GM19240 (cell line): ENCODE measurements around the gene RBBP8NL.
"Not testable (repeated sequence)": the region's sequence is repeated elsewhere in the genome, so short reads cannot be mapped to it uniquely, and the experiment has no call there.

Experiments
- DNase-seq: peaks from one replicate; pipeline ENCODE4 v3.0.0; 2011; ENCODE audit warnings: low spot score; ENCODE audit not compliant: insufficient read length

RBBP8NL gene

DNA sequence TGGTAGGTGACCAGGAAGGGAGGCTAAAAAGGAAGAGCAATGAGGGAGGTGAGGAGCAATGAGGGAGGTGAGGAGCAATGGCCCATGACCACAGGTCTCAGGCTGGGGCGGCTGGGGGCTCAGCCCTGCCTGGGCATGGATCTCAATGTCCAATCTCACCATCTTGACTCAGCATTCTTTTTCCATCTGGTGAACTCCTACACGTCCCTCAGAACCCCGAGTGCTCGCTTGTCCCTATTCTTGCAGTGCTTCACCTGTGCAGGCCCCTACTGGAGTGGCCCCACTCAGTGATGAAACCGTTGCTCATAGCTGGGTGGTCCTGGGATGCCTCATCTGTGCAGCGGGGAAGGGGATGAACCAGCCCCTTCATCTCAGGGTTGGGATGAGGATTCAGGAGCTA lies 16.9 kb upstream of the RBBP8NL start:
- no peak for DNase-seq

DNA sequence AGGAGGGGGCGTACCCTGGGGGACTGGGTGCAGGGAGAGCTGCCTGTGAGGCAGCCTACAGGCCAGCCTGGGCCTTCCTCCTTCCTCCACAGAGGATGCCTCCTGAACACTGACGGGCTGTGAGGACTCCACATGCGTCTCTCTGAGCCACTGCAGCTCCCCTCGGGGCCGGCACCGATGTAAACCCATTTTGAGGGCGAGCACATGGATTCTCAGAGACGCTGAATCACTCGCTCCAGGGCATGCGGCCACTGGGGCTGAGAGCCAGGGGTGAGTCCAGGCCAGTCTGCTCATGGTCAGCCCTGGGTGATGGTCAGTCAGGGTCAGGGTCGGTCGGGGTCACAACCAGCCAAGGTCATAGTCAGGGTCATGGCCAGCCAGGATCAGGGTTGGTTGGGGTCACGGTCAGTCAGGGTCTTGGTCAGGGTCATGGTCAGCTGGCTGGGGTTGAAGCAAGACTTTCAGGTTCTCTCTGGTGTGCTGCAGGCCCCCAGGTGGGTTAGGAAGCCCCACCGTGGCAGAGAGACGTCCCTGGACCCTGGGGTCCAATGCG lies 14.7 kb upstream of the RBBP8NL start:
- no peak for DNase-seq

DNA sequence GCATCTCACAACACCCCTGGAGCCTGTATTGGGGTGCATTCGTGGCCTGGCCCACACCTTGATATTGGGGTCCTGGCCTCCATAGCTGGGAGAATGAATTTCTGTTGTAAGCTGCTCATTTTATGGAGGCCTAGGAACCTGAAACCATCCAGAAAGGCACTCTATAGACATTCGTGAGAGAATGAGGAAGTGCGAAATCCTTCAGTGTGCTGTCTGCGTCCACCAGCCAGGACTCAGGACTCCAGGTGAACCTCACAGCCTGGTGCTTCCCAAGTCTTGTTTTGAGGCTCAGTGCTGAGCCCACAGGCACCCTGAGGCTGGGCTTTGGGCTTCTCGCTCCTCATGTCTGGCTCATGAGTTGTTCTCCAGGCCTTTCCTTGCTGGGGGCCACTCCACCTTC lies 11.9 kb upstream of the RBBP8NL start:
- no peak for DNase-seq

DNA sequence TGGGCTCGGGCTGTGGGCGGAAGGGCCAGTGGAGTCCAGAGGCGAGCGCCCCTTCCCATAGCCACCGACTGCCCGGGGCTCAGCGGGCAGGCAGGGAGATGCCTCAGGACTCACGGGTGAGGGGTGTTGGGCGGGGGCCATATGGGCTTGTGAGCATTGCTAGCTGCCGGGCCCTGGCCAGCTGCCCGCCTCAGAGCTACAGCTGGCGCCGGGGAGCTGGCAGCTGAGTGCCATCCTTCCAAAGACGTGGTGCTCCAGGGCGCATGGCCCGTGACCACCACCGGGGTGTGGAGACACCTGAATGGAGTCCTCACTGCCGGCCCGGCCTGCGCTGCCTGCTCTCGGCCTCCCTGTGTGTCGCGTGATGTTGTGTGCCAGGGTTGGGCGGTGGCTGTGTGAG lies 10.6 kb upstream of the RBBP8NL start:
- no peak for DNase-seq

DNA sequence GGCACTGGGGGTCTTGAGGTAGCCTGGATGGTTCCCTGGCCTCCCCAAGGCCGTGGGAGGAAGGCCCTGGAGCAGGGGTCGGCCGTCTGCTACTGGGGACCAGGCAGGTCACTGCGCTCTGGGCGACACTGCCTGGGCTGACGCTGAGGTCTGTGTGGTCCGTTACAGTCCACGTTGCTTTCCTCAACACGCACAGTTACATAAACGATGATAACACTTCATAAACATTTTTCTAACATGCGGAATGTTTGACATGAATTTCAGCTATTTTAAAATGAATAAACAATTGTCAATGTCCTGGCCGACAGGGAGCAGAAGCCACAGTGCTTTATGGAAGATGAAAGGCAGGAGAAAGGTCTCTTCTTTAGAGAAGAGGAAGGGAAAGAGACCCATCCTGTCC lies 10.2 kb upstream of the RBBP8NL start:
- DNase-seq = no peak

DNA sequence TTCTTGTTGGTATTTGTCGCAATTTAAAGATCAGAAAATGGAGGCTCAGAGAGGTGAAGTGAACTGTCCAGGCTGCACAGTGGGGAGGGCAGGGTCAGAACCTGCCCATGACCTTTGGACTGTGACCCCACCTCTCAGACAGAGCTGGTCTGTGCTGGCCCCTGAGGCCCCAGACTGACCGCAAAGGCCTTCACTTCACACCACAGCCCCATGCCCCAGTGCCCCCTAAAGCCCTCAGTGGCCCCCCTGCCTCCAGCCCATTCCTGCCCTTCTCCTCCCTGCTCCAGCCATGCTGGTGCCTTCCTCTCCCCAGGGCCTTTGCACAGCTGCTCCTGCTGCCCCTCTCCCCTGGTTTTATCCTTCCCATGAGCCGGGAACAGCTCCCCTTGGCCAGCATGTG lies 9.4 kb upstream of the RBBP8NL start:
- no peak for DNase-seq

DNA sequence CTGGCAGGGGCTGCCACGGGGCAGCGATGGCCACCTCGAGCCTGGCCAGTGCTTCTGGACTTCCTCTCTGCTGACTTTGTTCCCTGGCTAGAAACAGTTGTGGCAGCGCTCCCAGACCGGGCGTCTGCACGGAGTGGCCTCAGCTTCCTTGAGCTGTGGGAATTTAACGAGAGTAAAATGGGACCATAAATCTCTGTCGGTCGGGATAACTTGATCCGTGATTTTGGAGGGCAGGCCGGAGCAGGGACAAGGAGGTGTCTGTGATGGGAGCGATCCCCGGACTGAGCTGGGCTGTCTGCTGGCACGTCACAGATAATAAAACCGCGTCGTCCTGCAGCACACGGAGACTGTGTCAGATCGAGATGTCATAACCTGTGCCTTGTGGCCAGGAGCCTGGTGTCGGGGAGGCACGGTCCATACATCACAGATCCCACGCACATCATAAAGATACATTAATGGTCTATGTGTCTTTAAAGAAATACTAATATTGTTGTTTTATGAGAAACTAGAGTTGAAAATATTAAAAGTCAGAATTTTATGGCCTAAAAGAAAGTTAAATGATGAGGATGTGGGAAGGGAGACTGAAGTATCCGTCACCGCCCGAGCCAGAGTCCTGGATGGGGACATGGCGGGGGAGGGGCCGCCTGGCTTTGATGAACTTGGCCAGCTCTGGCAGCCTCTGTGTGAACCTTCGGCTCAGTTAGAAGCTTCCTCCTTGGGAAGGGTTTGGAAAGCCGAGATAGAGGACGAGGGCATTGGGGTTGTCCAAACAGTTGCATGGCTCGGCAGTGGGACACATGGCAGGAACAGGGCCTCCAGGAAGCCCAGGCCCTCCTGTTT lies 6.5 kb upstream of the RBBP8NL start:
- no peak for DNase-seq

DNA sequence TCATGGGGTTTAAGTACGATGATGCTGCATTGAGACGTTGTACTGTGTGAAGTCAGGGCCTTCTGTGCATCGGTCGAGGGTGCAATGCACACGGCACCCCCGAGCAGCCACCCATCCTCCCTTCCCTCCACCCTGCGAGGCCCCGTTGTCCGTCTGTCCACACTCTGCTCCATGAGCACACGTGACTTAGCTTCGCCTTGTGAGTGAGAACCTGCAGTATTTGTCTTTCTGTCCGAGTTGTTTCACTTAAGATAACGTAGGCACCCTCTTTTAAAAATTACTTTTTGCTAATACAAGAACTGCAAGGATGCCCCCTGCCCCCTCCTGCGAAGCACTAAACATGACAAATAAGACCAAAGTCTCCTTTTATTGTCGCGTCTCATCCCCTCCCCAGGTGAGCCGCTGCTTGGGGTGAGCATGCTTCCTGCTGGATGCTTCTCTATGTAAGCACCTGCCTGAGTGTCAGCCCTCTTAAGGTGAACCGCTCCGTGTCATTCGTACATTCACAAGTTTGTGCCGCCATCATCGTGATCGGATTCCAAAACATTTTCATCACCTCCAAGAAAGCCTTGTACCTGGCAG lies 3.6 kb upstream of the RBBP8NL start:
- no peak for DNase-seq

DNA sequence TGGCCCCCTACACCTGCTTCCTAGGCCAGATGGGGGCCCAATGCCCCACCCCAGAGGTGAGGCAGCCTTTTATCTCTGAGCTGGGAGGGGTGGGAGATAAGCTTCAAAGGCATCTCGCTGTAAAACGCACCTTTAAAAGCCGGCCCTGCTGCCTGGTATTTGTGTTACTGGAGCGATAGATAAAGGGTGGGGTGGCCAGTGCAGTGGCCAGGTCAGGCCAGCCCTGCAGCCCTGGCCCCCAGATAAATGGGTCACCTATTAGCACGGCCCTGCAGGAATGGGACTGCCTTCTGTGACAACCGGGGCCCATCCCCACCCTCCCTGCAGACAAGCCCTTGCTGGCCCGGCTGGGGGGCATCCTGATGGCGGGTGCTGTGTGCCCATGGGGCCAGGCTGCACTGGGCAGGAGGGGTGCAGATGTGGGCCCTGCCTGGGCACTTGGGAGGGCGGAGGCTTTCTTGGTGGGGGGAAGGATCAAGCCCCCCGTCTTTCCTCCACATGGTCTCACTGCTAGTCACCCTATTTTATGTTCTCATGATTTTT lies 3.0 kb upstream of the RBBP8NL start:
- DNase-seq = no peak

DNA sequence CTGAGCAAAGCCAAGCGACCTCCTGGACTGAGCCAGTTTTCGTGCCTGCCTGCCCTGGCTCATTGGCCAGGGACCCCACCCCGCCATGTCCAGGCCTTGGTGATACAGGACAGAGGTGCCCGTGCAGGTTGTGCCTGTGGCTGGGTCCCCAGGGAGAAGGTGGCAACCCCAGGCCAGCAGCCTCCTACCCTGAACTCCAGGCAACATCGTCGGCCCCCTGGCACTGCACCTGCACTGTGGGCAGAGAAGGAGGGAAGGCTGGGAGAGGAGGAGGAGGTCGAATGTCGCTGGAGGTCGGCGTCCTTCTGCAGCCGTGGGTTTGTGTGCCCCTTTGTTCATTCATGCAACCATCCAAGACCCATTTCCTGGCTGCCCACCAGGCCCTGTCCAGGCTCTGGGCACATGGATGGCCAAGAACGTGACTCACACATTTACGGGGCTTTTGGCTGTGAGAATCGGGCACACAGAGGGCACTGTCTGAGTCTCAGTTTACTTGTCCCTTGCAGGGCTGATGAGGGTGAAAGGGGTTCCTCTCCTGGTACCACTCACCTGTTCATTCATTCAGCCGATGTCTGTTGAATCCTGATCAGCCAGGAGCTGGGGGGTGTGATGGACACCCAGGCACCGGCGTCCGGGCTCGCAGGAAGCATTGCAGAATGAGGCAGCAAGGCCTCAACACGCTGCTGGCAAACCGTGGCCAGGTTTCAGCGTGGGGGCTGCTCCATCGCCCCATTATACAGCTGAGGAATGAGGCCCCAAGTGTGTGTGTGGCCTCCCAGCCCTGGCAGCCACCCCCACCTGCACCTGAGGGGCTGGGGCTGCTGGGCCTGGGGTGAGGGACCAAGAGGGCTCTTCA lies 2.3 kb upstream of the RBBP8NL start:
- no peak for DNase-seq

DNA sequence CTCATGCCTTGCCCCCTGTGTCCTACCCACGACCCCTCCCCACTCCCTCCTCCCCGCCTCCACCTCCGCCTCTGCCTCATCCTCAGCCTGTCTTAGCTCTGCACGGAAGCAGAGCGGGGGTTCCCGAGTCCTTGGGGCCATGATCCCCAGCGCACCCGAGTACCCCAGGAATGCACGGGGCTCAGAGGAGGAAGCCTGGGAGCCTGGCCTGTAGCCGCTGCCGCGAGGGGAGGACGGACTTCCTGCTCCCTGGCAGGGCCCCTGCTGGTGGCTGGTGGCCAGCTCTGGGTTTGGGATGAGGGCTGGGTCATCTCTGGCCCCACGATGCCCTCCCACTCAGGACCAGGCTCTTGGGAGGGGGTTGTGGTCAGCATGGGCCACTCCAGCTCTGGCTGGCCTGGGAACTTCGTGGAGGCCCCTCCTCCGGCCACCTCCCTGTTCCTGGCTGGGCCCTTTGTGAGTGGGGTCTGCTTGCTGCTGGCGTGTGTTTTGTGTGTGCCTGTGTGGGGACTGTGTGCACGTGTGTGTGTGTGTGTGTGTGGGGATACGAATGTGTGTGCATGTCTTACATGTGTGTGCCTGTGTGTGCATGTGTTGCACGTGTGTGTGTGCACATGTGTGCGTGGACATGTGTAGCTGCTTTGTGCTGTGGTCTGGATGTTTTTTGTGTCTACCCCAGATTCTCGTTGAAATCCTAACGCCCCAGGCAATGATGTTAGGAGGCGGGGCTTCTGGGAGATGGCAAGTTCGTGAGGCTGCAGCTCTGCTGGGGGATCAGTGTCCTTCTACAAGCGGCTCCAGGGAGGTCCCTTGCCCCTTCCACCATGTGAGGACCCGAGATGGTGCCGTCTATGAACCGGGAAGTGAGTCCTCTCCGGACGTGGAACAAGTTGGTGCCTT lies 1.3 kb upstream of the RBBP8NL start:
- DNase-seq = no peak

DNA sequence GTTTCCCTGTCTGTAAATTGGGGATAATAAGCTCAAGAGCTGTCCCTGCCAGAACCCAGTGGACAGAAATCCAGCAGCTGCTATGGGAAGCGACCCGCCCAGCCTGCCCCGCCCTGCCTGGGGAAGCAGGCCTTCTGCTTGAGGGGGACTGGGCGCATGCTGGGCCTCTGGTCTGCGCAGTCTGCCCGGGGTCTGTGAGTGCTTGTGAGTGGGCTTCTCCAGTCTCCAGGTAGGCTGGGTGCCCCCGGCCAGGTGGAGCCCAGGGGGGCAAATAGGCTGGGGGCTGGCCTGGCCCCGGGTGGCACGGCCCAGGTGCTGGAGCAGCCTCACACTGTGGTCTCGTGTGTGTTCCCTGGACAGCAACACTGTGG lies 648 bp upstream of the RBBP8NL start:
- no peak for DNase-seq

DNA sequence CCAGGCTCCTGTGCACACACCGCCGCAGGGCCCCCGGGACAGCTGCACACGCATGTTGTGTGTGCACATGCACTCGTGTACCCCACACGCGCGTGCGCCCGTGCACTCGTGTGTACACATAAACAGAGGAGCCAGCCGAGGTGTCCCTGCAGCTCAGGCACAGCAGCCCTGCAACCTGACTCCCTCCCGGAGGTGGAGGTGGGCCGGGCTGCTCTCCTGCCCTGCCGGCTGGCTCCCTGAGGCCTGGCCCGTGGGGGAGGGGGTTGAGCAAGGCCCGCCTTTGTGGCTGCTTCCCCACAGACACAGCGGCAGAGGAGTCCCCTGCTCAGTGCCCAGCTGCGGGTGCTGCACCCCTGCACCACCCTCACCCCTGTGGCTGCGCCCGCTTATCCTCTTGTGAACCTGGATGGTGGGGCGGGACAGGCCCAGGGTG lies 624 bp downstream of the RBBP8NL start:
- no peak for DNase-seq

DNA sequence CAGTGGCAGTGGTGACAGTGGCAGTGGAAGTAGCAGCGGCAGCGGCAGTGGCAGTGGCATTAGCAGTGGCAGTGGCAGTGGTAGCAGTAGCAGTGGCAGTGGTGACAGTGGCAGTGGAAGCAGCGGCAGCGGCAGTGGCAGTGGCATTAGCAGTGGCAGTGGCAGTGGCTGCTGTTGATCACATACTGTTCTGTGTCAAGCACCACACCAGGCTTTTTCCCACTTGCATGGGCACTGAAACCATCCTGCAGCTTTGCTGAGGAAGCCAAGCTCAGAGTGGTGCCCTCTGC lies 1.3 kb downstream of the RBBP8NL start:
- DNase-seq = not testable (repeated sequence)

DNA sequence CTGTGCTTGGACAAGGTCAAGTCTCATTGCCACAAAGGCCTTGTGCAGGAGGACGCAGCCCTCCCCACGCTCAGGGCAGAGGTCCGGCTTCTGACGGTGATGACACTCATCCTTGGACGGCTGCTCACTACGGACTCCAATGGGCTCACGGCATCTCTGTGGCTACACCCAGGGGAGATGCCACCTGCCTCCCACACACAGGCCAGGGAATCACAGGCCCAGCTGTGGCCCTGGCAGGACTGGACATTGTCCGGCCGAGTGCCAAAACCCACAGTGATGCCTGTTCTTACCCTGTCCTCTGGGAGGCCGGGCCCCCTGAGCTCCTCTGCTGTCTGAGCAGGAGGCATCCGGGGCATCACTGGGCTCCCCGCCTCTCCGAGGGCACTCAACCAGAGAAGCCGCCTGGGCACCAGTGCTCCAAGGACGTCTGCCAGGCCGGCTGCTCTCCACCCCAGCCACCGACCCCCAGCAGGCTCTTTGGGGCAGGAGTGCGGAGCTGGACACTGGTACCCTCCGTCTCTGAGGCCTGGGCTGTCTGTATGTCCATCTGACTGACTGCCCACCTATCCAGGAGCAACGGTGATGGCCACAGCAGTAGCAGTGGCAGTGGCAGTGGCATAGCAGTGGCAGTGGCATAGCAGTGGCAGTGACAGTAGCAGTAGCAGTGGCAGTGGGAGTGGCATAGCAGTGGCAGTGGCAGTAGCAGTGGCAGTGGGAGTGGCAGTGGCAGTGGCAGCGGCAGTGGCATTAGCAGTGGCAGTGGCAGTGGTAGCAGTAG lies 1.9 kb downstream of the RBBP8NL start:
- DNase-seq = no peak

DNA sequence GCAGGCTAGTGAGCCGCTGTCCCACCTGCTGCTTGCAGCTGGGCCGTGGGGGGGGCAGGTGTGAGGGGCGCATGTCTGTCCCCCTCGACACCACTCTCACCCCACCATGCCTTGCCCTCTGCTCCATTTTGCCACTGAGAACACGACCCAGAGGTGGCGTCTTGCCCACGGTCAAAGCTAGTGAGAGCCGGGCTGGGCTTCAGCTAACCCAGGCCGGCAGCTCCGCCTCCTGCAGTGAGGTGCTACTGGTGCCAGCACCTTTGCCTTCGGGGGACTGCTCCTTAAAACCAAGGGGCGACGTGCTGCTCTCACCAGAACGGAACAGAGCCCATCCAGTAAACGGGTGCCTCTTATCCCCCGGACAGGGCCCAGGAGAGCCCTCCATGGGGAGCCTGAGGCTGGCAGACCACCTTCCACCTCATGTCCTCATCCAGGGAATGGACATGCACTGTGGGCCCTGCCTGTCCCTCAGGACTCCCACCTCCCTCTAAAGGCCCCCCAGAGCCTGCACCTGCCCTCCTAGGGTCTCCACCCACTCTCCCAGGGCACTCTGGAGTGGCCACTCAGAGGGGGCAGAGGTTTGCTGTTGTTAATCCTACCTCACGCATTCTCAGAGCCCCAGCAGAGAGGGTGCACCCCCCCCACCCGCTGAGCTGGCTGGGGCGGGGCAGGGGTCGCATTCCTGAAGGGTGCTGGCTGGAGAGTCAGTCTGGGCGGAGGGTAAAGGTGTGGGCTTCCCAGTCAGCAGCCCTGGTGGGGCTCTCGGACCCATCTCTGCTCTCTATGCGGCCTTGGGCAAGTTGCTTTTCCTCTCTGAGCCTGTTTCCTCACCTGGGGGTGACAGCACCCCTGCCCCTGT lies 2.9 kb downstream of the RBBP8NL start:
- DNase-seq = no peak

DNA sequence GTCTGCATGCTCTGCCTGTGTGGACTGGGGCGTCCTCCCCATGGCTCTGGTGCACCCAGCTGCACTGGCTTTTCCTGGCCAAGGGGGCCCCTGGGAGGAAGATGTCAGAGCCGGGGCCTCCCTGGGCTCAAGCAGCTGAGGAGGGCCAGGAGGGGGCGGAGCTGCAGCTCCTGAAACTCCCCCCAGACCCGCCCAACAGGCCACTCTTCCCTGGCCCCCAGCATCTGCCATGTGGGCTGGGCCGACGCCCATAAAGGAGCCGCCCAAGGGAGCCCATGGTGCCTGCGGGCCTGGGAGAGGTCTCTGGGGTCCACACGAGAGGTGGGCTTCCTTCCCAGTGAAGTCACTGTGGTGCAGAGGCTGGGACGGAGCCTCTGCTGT lies 4.0 kb downstream of the RBBP8NL start:
- DNase-seq = no peak

DNA sequence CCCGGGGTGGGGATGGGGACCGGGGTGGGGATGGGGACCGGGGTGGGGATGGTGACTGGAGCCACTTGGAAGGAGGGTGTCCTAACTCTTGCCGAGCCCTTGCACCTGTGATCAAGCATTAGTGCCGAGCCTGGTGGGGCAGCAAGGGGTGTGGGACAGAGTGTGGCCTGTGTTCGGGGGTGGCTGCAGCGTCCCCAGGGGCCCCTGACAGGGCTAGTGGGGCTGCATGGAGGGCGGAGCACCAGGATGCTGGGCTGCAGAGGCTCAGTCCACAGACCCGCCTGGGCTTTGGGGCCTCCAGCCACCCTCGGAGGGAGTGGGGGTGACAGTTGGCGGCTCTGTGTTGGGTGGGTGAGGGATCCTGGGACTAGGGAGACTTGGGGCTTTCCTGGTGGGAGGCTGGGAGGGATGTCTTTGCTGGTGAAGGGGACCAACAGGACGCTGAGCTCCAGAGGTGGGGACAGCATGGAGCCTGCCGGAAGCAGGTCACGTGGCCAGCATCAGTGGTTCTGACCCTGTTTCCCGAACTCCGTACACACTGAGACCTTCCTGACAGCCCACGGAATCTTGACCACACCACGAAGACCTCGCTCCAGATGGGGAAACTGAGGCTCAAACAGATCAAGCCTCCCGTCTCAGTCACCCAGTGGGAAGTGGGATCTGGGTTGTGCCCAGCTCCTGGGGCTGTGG lies 4.6 kb downstream of the RBBP8NL start:
- no peak for DNase-seq

DNA sequence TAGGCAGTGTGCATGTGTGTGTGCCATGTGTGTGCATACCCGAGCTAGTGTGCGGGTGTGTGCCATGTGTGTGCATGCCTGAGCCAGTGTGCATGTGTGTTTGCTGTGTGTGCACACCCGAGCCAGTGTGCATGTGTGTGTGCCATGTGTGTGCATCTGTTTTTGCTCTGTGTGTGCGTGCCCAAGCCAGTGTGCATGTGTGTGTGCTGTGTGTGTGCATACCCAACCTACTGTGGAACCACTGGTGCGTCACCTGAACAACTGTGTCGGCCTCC lies 5.7 kb downstream of the RBBP8NL start:
- DNase-seq = no peak
